ENCODE measurements around the gene ZNF710. TPM values are rescaled to one million over a fixed set of nuclear protein-coding genes. Genes with fewer than 3 reads are reported as not detected.

Gene ZNF710
- total RNA-seq, 1 donor from 2014 or later: 31.4 TPM

DNA sequence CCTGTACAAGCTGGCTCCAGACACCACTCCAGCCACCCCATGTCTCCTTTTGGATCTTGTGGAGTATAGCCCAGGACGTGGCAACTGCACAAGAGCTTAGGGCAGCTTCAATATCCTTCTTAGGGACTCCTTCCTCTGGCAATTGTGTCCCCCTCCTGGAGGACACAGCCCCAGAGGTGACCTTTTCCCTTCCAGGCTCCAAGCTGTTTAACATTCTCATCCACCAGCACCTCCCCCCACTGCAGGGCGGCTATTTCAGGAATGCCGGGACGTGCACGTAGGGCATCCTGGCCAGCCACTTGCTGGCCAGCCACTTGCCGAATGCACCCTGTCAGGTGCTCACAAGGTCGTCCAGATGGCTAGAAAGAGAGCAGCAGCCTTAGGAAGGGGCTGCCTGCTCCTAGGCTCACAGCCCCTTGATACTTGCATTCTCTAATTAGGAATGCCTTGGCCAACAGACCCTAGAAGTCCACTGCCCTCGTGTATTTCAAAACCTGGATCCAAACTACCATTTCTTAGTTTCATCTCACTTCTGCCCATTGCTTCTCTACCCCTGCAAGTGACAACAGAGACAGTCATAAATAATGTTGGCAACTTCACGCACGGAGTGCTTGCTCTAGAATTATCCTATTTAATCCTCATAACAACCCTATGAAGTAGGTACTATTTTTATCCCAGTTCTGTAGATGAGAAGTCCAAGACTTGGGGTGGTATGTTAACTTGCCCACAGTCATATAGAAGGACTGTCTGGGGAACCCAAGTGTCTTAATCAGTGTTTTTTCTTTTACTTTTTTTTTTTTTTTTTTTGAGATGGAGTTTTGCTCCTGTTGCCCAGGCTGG, 125.7 kb downstream of the ZNF710 start:
- intact Hi-C loops (cut with micrococcal nuclease): no loop called here
- H3K27ac Mint-ChIP-seq: no peak overlapping the region
- no peak overlapping the region for H3K4me3 Mint-ChIP-seq (ENCODE audit: low read depth)
- H3K4me1 Mint-ChIP-seq (ENCODE audit: low read depth): peaks cover 13% of the 10 kb centered on the region
- H3K36me3 Mint-ChIP-seq (ENCODE audit: low read depth): no peaks in the 10 kb centered on the region
- H3K27me3 Mint-ChIP-seq (ENCODE audit: low read depth): peaks cover 6% of the 10 kb centered on the region
- no peak for DNase-seq (ENCODE audit: low spot score)
- no peaks in the 10 kb centered on the region for H3K9me3 Mint-ChIP-seq

DNA sequence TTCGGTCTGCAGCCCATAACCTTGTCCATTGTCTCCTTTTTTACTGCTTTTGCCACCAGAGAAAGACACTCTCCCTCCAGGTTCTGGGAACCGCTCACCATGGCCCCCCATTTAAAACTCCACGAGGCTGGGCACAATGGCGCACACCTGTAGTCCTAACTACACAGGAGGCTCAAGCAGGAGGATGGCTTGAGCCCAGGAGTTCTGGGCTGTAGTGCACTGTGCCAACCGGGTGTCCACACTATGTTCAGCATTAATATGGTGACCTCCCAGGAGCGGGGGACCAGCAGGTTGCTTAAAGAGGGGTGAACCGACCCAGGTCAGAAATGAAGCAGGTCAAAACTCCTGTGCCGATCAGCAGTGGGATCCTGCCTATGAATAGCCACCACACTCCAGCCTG, 129.2 kb downstream of the ZNF710 start:
- Mint-ChIP-seq H3K27ac (no peak overlapping the region), H3K9me3 (no peaks in the 10 kb centered on the region), H3K27me3 (ENCODE audit: low read depth) (peaks cover 21% of the 10 kb centered on the region), H3K4me3 (ENCODE audit: low read depth) (no peak overlapping the region), H3K36me3 (ENCODE audit: low read depth) (no peaks in the 10 kb centered on the region), H3K4me1 (ENCODE audit: low read depth) (peaks cover 13% of the 10 kb centered on the region)
- DNase-seq (ENCODE audit: low spot score): no peak
- intact Hi-C loops (cut with micrococcal nuclease): no loop called here

Other genes with a start within 250 kb of the ZNF710 start
- 0.39 and 0.41 TPM in 2 replicates for gene MESP2, start 225.0 kb upstream of the ZNF710 start, total RNA-seq
- gene ANPEP, start 186.5 kb upstream of the ZNF710 start, total RNA-seq: 2.4 and 3.6 TPM in 2 replicates
- 20.6 and 24.6 TPM in 2 replicates for gene AP3S2, start 107.3 kb upstream of the ZNF710 start, total RNA-seq
- gene ARPIN, start 88.4 kb upstream of the ZNF710 start, total RNA-seq: not detected in 2 replicates
- gene IDH2, start 101.1 kb downstream of the ZNF710 start, total RNA-seq: 139 and 141 TPM in 2 replicates
- 28.3 and 30.2 TPM in 2 replicates for gene SEMA4B, start 200.0 kb downstream of the ZNF710 start, total RNA-seq
- 159 and 162 TPM in 2 replicates for gene CIB1, start 232.6 kb downstream of the ZNF710 start, total RNA-seq
- 11.4 and 12.0 TPM in 2 replicates for gene GDPGP1, start 232.9 kb downstream of the ZNF710 start, total RNA-seq
- 0.34 and 1.3 TPM in 2 replicates for gene TTLL13, start 248.2 kb downstream of the ZNF710 start, total RNA-seq